ENCODE results near the gene RNASET2.
"Not testable (repeated sequence)": the region's sequence is repeated elsewhere in the genome, so short reads cannot be mapped to it uniquely, and the experiment has no call there.

RNASET2 gene

GRCh38 chr6:166900956-166901607 lies 55.3 kb downstream of the RNASET2 start:
- no peak for DNase-seq

- DNase-seq, result no peak
Observed at GRCh38 chr6:166900130-166900708, 56.1 kb downstream of the RNASET2 start.

GRCh38 chr6:166898910-166899309 lies 57.4 kb downstream of the RNASET2 start:
- no peak for DNase-seq

DNA sequence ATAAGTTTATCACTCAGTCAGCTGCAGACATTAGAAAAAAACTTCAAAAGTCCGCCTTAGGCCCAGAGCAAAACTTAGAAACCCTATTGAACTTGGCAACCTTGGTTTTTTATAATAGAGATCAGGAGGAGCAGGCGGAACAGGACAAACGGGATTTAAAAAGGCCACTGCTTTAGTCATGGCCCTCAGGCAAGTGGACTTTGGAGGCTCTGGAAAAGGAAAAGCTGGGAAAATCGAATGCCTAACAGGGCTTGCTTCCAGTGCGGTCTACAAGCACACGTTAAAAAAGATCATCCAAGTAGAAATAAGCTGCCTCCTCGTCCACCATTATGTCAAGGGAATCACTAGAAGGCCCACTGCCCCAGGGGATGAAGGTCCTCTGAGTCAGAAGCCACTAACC lies 61.7 kb downstream of the RNASET2 start:
- not testable (repeated sequence) for DNase-seq

- not testable (repeated sequence) for DNase-seq
Observed at GRCh38 chr6:166892472-166892871, 63.9 kb downstream of the RNASET2 start.

DNA sequence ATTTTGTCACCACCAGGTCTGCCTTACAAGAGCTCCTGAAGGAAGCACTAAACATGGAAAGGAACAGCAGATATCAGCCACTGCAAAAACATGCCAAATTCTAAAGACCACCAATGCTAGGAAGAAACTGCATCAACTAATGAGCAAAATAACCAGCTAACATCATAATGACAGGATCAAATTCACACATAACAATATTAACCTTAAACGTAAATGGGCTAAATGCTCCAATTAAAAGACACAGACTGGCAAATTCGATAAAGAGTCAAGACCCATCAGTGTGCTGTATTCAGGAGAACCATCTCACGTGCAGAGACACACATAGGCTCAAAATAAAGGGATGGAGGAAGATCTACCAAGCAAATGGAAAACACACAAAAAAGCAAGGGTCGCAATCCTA lies 69.6 kb downstream of the RNASET2 start:
- not testable (repeated sequence) for DNase-seq

DNA sequence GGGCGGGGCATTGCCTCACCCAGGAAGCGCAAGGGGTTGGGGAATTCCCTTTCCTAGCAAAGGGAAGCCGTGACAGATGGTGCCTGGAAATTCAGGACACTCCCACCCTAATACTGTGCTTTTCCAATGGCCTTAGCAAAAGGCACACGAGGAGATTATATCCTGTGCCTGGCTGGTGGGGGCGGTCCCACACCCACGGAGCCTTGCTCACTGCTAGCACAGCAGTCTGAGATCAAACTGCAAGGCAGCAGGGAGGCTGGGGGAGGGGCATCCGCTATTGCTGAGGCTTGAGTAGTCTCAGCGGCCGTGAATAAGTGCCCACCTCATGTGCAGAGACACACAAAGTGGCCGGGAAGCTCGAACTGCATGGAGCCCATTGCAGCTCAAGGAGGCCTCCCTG lies 71.4 kb downstream of the RNASET2 start:
- not testable (repeated sequence) for DNase-seq

DNA sequence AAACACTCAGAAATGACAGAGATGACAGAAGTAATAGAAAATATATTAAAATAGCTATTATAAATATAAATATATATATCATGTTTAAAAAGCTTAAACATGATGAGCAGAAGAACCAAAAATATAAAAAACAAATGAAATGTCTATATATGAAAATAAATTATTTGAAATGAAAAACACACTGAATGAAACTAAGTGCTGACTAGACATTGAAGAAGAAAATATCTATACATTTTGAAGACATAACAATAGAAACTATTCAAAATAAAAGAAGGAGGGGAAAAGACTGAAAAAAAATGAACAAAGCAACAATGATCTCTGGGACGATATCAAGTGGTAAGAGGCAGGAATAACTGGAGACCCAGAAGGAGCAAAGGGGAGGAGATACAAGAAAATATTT lies 76.8 kb downstream of the RNASET2 start:
- DNase-seq, result no peak

Data from effector CD8-positive, alpha-beta T cell (primary cell).